Fibroblast of peridontal ligament (primary cell): ENCODE results near the gene ATG10.

Experiments used
- DNase-seq: peaks from one replicate; pipeline ENCODE4 v3.0.0-alpha.2; 2010; ENCODE audit errors: extremely low read depth

Gene ATG10

GRCh38 chr5:82276800-82277612 is 305.2 kb downstream of the ATG10 start:
- DNase-seq = no peak

DNA sequence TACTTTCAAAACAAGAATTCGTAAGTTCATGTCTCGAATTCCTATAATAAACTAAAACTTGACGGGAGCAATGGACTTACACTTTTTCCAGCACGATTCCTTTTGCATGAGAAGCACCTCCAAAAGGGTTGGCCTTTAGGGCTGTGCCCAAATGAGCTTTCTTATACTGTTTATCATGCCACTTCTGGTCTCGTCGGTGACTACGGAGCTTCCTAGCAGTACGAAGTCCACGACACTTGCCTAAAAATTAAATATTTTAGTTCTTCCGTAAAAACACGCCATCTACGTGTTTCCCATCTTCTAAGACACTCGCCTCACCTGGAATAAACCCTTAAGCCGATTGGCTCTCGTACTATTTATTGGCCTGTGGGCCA is 305.8 kb downstream of the ATG10 start:
- peak; percentile 30 for DNase-seq

GRCh38 chr5:82277987-82278710 is 306.3 kb downstream of the ATG10 start, which contains the start of gene RPS23:
RPS23 (minus strand) TSS chr5:82278354; CDS start chr5:82278323, 31 bp downstream.
- peak; percentile 93 for DNase-seq

GRCh38 chr5:82278711-82279370 is 307.0 kb downstream of the ATG10 start:
- no peak for DNase-seq

DNA sequence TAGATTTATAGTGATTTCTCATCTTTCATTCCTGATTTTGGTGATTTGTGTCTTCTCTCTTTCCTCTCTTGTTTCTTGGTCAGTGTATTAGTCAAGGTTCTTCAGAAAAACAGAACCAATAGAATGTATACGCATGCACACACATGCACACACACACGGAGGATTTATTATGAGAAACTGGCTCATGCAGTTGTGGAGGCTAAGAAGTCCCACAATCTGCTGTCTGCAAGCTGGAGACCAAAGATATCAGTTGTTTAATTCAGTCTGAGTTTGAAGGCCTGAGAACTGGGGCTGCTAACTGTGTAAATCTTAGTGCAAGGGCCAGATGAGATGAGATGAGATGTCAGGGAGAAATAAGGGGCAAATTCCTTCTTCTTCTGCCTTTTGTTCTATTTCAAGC is 312.1 kb downstream of the ATG10 start:
- no peak for DNase-seq

- no peak for DNase-seq
Observed at GRCh38 chr5:82285206-82285605, 313.4 kb downstream of the ATG10 start.

- no peak for DNase-seq
Observed at GRCh38 chr5:82287625-82288024, 315.8 kb downstream of the ATG10 start.

DNA sequence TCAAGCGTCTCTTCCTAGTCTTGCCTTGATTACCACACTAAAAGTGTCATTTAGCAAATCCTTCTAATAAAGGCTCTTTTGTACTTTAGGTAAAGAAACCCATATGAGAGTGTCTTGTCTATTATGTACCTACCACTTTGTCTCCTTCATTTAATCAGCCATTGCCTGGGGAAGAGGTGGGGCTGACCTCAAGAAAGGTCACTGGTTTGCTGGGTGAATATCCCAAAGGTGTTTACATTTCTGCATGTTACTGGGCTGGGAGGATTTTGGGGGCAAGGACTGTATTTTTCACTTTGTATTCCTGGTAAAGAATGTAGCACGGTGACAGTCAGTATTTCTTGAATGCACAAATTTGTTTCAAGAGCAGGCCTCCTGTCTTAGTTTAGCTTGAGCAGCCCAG is 318.2 kb downstream of the ATG10 start:
- no peak for DNase-seq

DNA sequence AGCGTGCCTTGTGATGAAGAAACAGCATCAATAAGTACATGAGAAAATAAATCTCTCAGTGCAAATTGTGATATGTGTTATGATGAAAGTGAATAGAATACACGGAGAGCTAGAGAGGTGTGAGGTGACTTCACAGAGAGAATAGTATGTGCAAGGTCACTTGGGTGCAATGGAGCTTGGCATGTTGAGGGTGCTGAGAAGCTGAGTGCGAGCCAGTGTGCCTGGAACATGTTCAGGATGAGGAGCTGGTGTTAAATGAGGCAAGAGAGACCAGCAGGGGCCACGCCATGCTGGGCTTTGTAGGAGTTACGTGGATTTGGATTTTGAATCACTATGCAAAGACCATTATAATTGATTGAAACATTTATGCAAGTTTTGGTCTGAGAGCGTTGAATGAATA is 319.1 kb downstream of the ATG10 start:
- no peak for DNase-seq

GRCh38 chr5:82291420-82291819 is 319.6 kb downstream of the ATG10 start:
- no peak for DNase-seq

DNA sequence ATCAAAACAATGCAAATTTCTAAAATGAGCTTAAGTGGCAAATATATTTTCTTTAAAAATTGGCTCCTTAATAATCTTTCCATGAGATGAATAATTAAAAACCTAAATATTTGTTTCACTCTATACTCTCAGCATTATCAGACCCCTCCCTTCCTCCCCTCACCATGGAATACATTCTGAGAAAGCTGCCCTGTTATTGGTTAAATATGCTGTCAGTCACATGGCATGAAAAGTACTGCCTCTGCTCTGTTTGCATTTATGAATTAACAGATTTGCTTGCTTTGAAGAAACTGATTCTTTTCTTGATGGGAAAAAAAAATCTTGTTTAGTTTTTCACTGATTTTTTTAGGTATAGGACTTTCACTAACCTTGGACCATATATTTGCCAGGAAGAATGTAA is 323.3 kb downstream of the ATG10 start:
- DNase-seq = no peak

DNA sequence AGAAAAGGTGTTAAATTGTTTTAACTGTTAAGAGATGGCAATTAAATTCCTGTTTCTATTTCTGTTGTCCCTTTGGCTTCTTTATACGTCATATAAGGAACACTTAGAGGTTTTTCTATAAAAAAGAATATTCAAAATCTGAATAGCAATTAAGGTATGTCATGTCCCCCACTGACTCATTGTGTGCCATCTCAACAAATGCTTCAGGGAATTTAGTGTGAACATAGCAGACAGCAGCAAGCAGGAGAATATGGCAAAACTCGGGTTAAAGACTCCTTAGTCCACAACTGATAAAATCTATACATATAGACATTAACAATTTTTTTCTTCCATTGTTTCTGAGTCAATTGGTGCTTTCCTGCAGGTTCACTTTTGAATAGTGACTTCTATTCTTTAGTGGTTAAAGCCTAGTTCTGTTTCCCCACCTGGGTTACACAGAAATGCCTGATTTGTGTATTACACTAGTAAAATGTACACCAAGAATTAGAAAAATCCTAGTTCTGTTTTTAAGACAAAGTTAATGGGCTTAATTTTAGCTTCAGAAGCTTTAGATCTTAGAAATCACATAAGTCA is 324.2 kb downstream of the ATG10 start:
- no peak for DNase-seq

- no peak for DNase-seq
Observed at GRCh38 chr5:82296929-82297328, 325.1 kb downstream of the ATG10 start.

DNA sequence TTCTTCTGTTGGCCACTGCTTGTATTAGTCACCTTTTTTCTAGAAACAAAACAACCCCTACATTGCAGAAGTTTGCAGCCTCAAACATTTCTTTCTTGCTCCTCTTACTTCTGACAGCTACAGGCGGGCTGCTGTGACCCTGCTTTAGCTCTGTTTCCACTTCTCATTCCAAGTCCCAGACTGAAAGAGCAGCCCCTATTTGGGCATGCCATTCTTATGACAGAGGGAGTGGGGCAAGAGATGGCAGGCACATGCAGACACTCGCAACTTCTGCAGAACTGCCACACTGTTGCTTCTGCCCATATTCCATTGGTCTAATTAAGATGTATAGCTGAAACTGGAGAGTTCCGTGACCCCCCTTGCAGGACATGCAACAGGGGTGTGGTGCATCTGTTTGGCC is 325.9 kb downstream of the ATG10 start:
- DNase-seq = no peak

- DNase-seq = no peak
Observed at GRCh38 chr5:82298668-82299067, 326.8 kb downstream of the ATG10 start.

- DNase-seq = no peak
Observed at GRCh38 chr5:82301190-82301589, 329.4 kb downstream of the ATG10 start.
